Hepatocyte (in vitro differentiated cells): ENCODE data around the gene NGEF.

ENCODE experiments used
- CTCF ChIP-seq: fragments of 200-600 bp; sonication (generic); IDR thresholded peaks from 2 replicates; pipeline ENCODE4 v1.5.1; 2016; ENCODE audit warnings: antibody characterized with exemption, mild to moderate bottlenecking; ENCODE audit not compliant: poor library complexity
- EZH2 ChIP-seq: fragments of 200-600 bp; sonication (generic); IDR thresholded peaks from 2 replicates; pipeline ENCODE4 v1.6.1; 2016; ENCODE audit warnings: antibody characterized with exemption, mild to moderate bottlenecking, borderline replicate concordance

GRCh38 chr2:233002829-233003657 lies 10.0 kb downstream of the NGEF start:
- TF ChIP-seq CTCF (no peak), EZH2 (no peak)
